IgD-negative memory B cell (primary cell): ENCODE results near the gene DNAH3. TPM values are rescaled to one million over a fixed set of nuclear protein-coding genes. Genes with fewer than 3 reads are reported as not detected.
"Not testable (repeated sequence)": the region's sequence is repeated elsewhere in the genome, so short reads cannot be mapped to it uniquely, and the experiment has no call there.

ENCODE experiments used
- H3K27ac Mint-ChIP-seq, 3 donors: one replicate each; pipeline ENCODE4 v1.8.0; 2020 to 2022; ENCODE audit warnings: mild to moderate bottlenecking in 3 of 3, mixed read lengths in 3 of 3, moderate library complexity in 1 of 3
- H3K27me3 Mint-ChIP-seq: one replicate; pipeline ENCODE4 v1.8.0; 2021; ENCODE audit warnings: mixed read lengths
- H3K36me3 Mint-ChIP-seq: one replicate; pipeline ENCODE4 v1.8.0; 2020; ENCODE audit warnings: mild to moderate bottlenecking, mixed read lengths
- H3K4me1 Mint-ChIP-seq, 3 donors: one replicate each; pipeline ENCODE4 v1.8.0; 2020 to 2022; ENCODE audit warnings: mixed read lengths in 3 of 3, mild to moderate bottlenecking in 1 of 3
- H3K4me3 Mint-ChIP-seq, 4 donors: one replicate each; pipeline ENCODE4 v1.8.0; 2020 to 2022; ENCODE audit warnings: mild to moderate bottlenecking in 4 of 4, mixed read lengths in 4 of 4, moderate library complexity in 3 of 4
- H3K9me3 Mint-ChIP-seq, 3 donors: one replicate each; pipeline ENCODE4 v1.8.0; 2020 to 2021; ENCODE audit warnings: mixed read lengths in 3 of 3, mild to moderate bottlenecking in 1 of 3
- polyA plus RNA-seq: library from polyadenylated mRNA; unstranded; fragments of 300-500 nt; fragmentation: Illumina TruSeq; gene quantifications from one replicate; pipeline ENCODE4 v1.2.3, GENCODE V29; 2021

The DNAH3 gene
- polyA plus RNA-seq, 1 donor from 2014 or later = not detected

GRCh38 chr16:21158208-21159110 is 7.8 kb upstream of the DNAH3 start, which contains the start of gene LDAF1:
LDAF1 (plus strand) TSS chr16:21158674; CDS start chr16:21161183, 2,509 bp downstream.
- H3K4me3 Mint-ChIP-seq = peak within 1 kb of the TSS; percentile 90 to 97 (median 94)

GRCh38 chr16:21157632-21158031 is 7.0 kb upstream of the DNAH3 start:
- peak overlapping the region in 1 of 3 donors; percentile 63 for H3K27ac Mint-ChIP-seq
- no peaks in the 10 kb centered on the region for H3K9me3 Mint-ChIP-seq
- peak overlapping the region; percentile 90 to 97 (median 94) for H3K4me3 Mint-ChIP-seq
- H3K4me1 Mint-ChIP-seq = peaks cover 5 to 18% (median 6%) of the 10 kb centered on the region in 3 donors
- no peaks in the 10 kb centered on the region for H3K27me3 Mint-ChIP-seq
- no peaks in the 10 kb centered on the region for H3K36me3 Mint-ChIP-seq

More at GRCh38 chr16:21158208-21159110, 7.8 kb upstream of the DNAH3 start, which contains the start of gene LDAF1:
- H3K27ac Mint-ChIP-seq = peak within 1 kb of the TSS; percentile 63 to 83 (median 73)
- peaks cover 6 to 18% (median 10%) of the 10 kb centered on the region in 3 donors for H3K4me1 Mint-ChIP-seq
- no peaks in the 10 kb centered on the region for H3K27me3 Mint-ChIP-seq
- no peaks in the 10 kb centered on the region for H3K9me3 Mint-ChIP-seq
- H3K36me3 Mint-ChIP-seq = peaks cover 5% of the 10 kb centered on the region

- no peaks in the 10 kb centered on the region for H3K27me3 Mint-ChIP-seq
- H3K4me3 Mint-ChIP-seq = peak overlapping the region in 3 of 4 donors; percentile 34 to 90 (median 72)
- H3K27ac Mint-ChIP-seq = peak overlapping the region in 1 of 3 donors; percentile 18
- no peaks in the 10 kb centered on the region for H3K9me3 Mint-ChIP-seq
- H3K4me1 Mint-ChIP-seq = peaks cover 5 to 18% (median 6%) of the 10 kb centered on the region in 3 donors
- no peaks in the 10 kb centered on the region for H3K36me3 Mint-ChIP-seq
Observed at GRCh38 chr16:21156767-21157467, 6.3 kb upstream of the DNAH3 start.

- H3K27me3 Mint-ChIP-seq, H3K36me3 Mint-ChIP-seq, H3K27ac Mint-ChIP-seq, H3K9me3 Mint-ChIP-seq: not testable (repeated sequence)
- peaks cover 5 to 18% (median 6%) of the 10 kb centered on the region in 3 donors for H3K4me1 Mint-ChIP-seq
- peak overlapping the region in 1 of 4 donors; percentile 20 for H3K4me3 Mint-ChIP-seq
Observed at GRCh38 chr16:21156011-21156410, 5.4 kb upstream of the DNAH3 start.

- not testable (repeated sequence) for H3K4me3 Mint-ChIP-seq, H3K36me3 Mint-ChIP-seq, H3K4me1 Mint-ChIP-seq, H3K27ac Mint-ChIP-seq, H3K27me3 Mint-ChIP-seq, H3K9me3 Mint-ChIP-seq
Observed at GRCh38 chr16:21153124-21153729, 2.6 kb upstream of the DNAH3 start.

GRCh38 chr16:21152160-21153030 is 1.7 kb upstream of the DNAH3 start:
- not testable (repeated sequence) for H3K4me1 Mint-ChIP-seq, H3K27me3 Mint-ChIP-seq, H3K36me3 Mint-ChIP-seq, H3K9me3 Mint-ChIP-seq, H3K27ac Mint-ChIP-seq, H3K4me3 Mint-ChIP-seq

GRCh38 chr16:21145738-21146137 is 4.9 kb downstream of the DNAH3 start:
- no peak overlapping the region for H3K27ac Mint-ChIP-seq
- H3K4me3 Mint-ChIP-seq = no peak overlapping the region
- peaks cover 3% of the 10 kb centered on the region for H3K36me3 Mint-ChIP-seq

GRCh38 chr16:21134053-21134452 is 16.6 kb downstream of the DNAH3 start:
- H3K4me3 Mint-ChIP-seq = no peak overlapping the region
- peaks cover 5% of the 10 kb centered on the region for H3K36me3 Mint-ChIP-seq
- H3K27ac Mint-ChIP-seq = no peak overlapping the region
- peaks cover 0 to 3% (median 0%) of the 10 kb centered on the region in 3 donors for H3K4me1 Mint-ChIP-seq
- H3K27me3 Mint-ChIP-seq = no peaks in the 10 kb centered on the region
- H3K9me3 Mint-ChIP-seq = no peaks in the 10 kb centered on the region

More at GRCh38 chr16:21145738-21146137, 4.9 kb downstream of the DNAH3 start:
- peaks cover 0 to under 1% (median 0%) of the 10 kb centered on the region in 3 donors for H3K4me1 Mint-ChIP-seq
- H3K9me3 Mint-ChIP-seq = peaks cover 0 to 15% (median 7%) of the 10 kb centered on the region in 3 donors
- no peaks in the 10 kb centered on the region for H3K27me3 Mint-ChIP-seq

- no peak overlapping the region for H3K4me3 Mint-ChIP-seq
- H3K27ac Mint-ChIP-seq = no peak overlapping the region
- peaks cover 3% of the 10 kb centered on the region for H3K36me3 Mint-ChIP-seq
- no peaks in the 10 kb centered on the region for H3K4me1 Mint-ChIP-seq
- H3K27me3 Mint-ChIP-seq = no peaks in the 10 kb centered on the region
- H3K9me3 Mint-ChIP-seq = no peaks in the 10 kb centered on the region
Observed at GRCh38 chr16:21130811-21131210, 19.8 kb downstream of the DNAH3 start.

GRCh38 chr16:21128991-21129390 is 21.7 kb downstream of the DNAH3 start:
- Mint-ChIP-seq H3K4me3 (no peak overlapping the region), H3K27ac (no peak overlapping the region), H3K4me1 (peaks cover 0 to 2% (median 0%) of the 10 kb centered on the region in 3 donors), H3K36me3 (peaks cover 5% of the 10 kb centered on the region), H3K27me3 (no peaks in the 10 kb centered on the region), H3K9me3 (no peaks in the 10 kb centered on the region)

- Mint-ChIP-seq H3K36me3 (peaks cover 6% of the 10 kb centered on the region), H3K4me3 (no peak overlapping the region), H3K27ac (no peak overlapping the region), H3K4me1 (peaks cover 0 to 2% (median 0%) of the 10 kb centered on the region in 3 donors), H3K9me3 (no peaks in the 10 kb centered on the region), H3K27me3 (no peaks in the 10 kb centered on the region)
Observed at GRCh38 chr16:21126518-21126917, 24.1 kb downstream of the DNAH3 start.

- H3K9me3 Mint-ChIP-seq = no peaks in the 10 kb centered on the region
- peaks cover 11% of the 10 kb centered on the region for H3K36me3 Mint-ChIP-seq
- H3K27me3 Mint-ChIP-seq = no peaks in the 10 kb centered on the region
- no peak overlapping the region for H3K27ac Mint-ChIP-seq
- H3K4me3 Mint-ChIP-seq = no peak overlapping the region
- peaks cover 0 to 2% (median 0%) of the 10 kb centered on the region in 3 donors for H3K4me1 Mint-ChIP-seq
Observed at GRCh38 chr16:21125191-21125590, 25.5 kb downstream of the DNAH3 start.

GRCh38 chr16:21120976-21121520 is 29.6 kb downstream of the DNAH3 start:
- no peak overlapping the region for H3K4me3 Mint-ChIP-seq
- peaks cover 8 to 17% (median 11%) of the 10 kb centered on the region in 3 donors for H3K4me1 Mint-ChIP-seq
- no peaks in the 10 kb centered on the region for H3K27me3 Mint-ChIP-seq
- H3K27ac Mint-ChIP-seq = no peak overlapping the region
- H3K9me3 Mint-ChIP-seq = peaks cover 0 to 6% (median 4%) of the 10 kb centered on the region in 3 donors
- peaks cover 18% of the 10 kb centered on the region for H3K36me3 Mint-ChIP-seq

- peak overlapping the region in 3 of 4 donors; percentile 25 to 49 (median 39) for H3K4me3 Mint-ChIP-seq
- peak overlapping the region in 1 of 3 donors; percentile 16 for H3K27ac Mint-ChIP-seq
- H3K36me3 Mint-ChIP-seq = peaks cover 13% of the 10 kb centered on the region
- H3K27me3 Mint-ChIP-seq = no peaks in the 10 kb centered on the region
- peaks cover 9 to 16% (median 11%) of the 10 kb centered on the region in 3 donors for H3K4me1 Mint-ChIP-seq
- H3K9me3 Mint-ChIP-seq = peaks cover 0 to 6% (median 4%) of the 10 kb centered on the region in 3 donors
Observed at GRCh38 chr16:21117567-21117966, 33.1 kb downstream of the DNAH3 start.
